A673 (cell line): ENCODE data around the gene UBE2K.

Experiments used
- EZH2 ChIP-seq: fragments of 200-600 bp; sonication (generic); IDR thresholded peaks from 2 replicates; pipeline ENCODE4 v1.6.1; 2017; ENCODE audit warnings: borderline replicate concordance, low read depth, mild to moderate bottlenecking, mixed read lengths, antibody characterized with exemption, low read length; ENCODE audit not compliant: poor library complexity, severe bottlenecking
- TF ChIP-seq, protein P1 (sequence below): fragments of 300-800, 200-600 bp; sonication (generic); conservative IDR thresholded peaks from 2 replicates; pipeline ENCODE4 v1.5.1; 2017; ENCODE audit warnings: low read depth, mild to moderate bottlenecking, antibody characterized with exemption, low read length, moderate library complexity, mixed read lengths

DNA sequence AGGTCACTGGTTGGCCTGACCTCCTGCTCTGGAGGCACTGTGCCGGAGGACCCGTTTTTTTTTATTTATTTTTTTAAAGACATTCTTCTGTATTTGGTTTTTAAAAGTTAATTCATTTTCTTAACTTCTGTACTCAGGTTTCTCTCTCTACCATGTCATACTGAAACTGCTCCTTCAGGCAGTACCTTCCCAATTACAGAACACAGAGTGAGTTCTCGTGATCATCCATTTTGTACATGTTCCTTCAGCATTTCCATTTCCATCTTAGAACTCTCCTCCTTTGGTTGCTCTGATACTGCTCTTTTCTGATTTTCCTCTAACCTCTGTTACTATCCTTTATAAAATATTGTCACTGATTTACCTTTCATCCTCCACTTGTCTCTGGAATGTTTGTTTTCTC, 17.9 kb downstream of the UBE2K start:
- TF ChIP-seq, protein P1, sequence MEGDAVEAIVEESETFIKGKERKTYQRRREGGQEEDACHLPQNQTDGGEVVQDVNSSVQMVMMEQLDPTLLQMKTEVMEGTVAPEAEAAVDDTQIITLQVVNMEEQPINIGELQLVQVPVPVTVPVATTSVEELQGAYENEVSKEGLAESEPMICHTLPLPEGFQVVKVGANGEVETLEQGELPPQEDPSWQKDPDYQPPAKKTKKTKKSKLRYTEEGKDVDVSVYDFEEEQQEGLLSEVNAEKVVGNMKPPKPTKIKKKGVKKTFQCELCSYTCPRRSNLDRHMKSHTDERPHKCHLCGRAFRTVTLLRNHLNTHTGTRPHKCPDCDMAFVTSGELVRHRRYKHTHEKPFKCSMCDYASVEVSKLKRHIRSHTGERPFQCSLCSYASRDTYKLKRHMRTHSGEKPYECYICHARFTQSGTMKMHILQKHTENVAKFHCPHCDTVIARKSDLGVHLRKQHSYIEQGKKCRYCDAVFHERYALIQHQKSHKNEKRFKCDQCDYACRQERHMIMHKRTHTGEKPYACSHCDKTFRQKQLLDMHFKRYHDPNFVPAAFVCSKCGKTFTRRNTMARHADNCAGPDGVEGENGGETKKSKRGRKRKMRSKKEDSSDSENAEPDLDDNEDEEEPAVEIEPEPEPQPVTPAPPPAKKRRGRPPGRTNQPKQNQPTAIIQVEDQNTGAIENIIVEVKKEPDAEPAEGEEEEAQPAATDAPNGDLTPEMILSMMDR, result no peak
- no peak for TF ChIP-seq EZH2
